ENCODE measurements around the gene IST1.

Gene IST1

DNA sequence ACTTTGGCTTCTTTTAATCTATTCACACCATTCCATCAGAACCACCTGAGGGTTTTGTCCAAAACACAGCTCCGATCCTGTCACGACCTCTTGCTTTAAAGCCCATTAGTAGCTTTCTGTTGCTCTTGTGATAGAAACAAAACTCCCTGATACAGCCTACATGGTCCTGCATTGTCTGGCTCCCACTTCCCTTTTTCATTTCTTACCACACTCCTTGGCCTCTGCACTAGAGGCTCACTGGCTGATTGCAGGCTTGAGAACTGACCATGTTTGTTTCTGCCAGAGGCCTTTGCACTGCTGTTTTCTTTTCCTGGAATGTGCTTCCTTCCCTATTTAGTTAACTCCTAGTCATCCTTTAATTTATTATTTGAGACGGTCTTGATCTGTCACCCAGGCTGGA lies 23.7 kb downstream of the IST1 start:
- DNase-seq (ENCODE audit: low spot score): no peak

DNA sequence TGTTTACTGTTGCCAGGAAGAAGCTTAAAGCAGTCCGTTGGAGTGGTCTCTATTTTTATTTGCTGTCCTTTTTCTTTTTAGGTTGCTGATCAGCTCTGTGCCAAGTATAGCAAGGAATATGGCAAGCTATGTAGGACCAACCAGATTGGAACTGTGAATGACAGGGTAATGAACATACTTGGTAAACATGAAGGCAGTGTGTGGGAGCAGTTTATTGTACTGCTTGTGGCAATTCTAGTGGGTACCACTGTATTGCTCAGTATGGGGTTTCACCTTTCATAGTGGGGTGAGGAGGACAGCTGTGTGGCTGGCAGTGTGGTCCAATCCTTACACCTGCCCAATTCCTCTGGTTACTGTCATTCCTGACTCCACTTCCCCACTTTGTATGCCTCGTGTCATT lies 25.3 kb downstream of the IST1 start:
- no peak for DNase-seq (ENCODE audit: low spot score)

DNA sequence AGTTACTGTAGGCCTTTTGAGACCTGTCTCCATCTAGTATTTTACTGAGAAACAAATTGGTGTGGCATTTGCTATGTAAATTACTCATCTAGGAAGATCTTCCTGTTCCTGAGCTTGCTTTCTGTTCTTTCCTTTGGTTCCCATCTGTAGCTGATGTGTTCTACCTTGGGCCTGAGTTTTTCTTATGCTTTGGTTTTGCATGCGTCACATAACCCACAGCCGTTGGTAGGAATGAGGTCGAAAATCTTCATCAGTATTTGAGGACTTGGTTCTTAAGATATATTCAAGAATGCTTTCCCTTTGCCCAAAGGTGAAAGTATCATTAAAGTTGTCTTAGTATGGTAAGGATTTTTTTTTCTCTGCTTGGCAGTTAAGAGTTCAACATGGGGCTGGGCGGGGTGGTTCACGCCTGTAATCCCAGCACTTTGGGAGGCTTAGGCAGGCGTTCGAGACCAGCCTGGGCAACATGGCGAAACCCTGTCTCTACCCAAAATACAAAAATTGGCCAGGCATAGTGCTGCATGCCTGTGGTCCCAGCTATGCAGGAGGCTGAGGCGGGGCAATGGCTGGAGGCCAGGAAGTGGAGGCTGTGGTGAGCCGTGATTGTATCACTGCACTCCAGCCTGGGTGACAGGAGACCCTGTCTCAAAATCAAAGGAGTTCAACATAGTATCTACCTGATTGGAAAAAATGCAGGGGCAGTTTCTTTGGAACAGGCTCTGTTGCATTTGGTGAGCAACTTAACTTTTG lies 28.8 kb downstream of the IST1 start:
- DNase-seq (ENCODE audit: low spot score): no peak

DNA sequence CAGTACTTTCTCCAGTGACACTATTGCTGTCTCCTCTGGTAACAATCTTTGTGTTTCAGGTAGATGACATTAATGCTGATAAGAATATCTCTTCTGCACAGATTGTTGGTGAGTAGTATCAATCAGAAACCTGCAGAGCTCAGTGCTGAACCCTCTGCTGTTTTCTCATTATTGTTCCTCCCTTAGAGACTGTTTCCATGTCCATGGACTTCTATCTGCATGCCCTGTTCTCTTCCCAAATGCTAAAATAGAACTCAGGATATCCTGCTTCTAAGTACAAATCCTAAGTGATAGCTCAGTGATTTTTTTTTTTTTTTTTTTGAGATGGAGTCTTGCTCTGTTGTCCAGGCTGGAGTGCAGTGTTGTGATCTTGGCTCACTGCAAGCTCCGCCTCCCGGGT lies 29.4 kb downstream of the IST1 start:
- DNase-seq (ENCODE audit: low spot score): no peak

DNA sequence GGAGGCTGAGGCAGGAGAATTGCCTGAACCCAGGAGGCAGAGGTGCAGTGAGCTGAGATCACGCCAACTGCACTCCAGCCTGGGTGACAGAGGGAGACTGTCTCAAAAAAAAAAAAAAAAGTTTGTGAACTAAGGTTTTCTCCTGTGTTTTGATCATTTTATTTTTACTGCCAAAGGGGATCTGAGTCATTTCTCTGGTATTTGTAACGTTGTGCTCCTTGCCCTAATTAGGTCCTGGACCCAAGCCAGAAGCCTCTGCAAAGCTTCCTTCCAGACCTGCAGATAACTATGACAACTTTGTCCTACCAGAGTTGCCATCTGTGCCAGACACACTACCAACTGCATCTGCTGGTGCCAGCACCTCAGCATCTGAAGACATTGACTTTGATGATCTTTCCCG lies 32.1 kb downstream of the IST1 start:
- DNase-seq (ENCODE audit: low spot score): no peak

DNA sequence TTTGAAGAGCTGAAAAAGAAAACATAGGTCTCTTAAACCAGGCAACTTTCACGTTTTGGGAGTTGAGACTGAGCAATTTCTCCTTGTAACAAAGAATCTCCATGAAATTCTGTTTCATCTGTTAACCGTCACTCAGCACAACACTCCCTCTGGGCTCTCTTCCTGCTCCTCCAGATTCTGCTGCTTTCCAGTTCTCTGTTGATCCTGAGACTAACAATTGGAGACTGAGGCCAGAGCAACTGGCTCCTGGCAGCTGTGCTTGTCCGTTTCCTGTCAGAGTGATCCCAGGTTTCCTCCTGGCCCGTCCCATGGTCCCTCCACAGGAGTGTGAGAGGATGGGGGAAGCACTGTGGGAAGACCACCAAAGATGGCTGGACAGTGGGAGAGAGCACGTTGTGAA lies 32.5 kb downstream of the IST1 start:
- no peak for DNase-seq (ENCODE audit: low spot score)

DNA sequence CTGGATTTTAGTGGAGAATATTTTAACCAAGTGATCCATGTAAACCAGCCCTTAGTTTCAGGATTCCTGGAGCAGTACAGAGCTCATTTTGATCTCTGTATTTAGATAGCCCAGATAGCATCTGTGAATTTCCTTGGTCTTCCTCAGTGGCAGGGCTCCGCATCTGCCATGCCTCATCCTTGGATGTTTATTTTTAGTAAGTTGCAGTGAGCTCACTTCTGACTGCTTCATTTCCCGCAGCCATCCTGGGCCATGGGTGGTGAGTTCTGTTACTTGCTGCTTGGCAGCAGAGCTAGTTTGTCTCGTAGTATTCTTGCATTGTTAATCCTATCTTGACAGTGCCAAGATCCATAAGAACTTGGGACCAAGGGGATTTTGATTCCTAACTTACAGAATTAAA lies 33.7 kb downstream of the IST1 start:
- no peak for DNase-seq (ENCODE audit: low spot score)

DNA sequence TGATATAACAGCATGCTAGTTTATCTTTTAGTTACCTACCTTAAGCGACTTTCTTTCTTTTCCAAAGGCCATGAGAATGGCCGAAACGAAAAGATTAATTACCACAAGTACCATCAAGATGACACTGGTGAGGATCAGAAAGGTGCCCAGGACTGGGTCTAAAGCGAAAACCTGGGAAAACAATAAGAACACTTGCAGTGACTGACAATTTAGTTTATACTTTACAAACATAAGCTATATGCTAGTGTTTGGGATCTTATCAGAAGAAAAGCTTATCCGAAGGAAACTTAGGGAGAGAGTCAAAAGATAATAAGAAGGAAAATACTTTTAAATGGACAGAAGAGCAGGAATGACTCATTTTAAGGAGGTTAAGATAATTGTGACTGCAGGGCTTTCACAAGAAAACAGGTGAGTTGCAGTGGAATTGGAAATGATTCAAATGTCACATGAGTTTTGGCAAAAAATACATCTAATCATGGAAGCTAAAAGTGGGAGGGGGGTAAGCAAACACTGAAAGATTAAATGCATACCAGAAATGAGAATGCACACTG lies 34.8 kb downstream of the IST1 start:
- DNase-seq (ENCODE audit: low spot score): no peak

DNA sequence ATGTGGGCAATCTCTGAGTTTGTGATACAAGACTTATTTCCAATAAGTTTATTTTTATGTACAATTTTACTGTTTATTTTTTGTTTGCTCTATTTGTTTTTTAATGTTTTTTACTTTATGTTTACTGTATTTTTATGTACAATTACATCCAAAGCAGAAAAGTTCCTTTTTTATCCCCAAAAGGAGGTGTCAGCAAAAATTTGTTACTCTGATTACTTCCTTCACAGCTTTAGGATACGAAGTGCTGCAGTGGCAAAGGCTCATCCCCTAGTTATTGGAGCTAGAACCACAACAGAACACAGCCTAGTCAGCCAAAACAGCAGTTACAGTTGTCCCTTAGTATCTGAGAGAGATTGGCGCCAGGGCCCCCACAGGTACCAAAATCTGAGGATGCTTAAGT lies 35.7 kb downstream of the IST1 start:
- no peak for DNase-seq (ENCODE audit: low spot score)

DNA sequence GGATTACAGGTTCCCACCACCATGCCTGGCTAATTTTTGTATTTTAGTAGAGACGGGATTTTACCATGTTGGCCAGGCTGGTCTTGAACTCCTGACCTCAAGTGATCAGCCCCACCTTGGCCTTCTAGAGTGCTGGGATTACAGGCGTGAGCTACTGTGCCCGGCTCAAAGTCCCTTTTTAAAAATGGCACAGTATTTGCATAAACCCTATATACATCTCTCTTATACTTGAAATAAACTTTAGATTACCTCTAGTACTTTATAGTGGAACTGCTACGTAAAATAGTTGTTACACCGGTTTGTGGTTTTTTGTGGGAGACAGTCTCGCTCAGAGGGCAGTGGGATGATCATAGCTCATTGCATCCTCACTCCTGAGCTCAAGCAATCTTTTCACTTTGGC lies 36.3 kb downstream of the IST1 start:
- DNase-seq (ENCODE audit: low spot score): no peak

DNA sequence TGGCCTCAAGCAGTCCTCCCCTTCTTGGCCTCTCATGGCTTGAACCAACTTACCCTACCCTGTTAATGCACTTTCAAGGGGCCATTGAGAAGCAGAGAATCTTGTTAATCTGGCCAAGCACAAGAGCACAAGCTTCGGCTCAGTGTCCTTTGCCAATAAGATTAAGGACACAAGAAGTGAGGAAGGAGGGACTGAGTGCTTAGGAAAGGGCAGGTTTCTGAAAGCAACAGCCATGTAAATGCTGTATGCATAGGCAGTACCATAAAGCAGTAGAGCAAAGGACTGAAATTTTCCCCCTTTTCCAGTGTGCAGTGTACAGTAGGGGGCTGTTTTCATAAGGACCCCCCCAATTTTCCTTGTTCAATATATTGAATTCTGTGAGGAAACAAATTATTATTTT lies 37.7 kb downstream of the IST1 start:
- DNase-seq (ENCODE audit: low spot score): no peak

DNA sequence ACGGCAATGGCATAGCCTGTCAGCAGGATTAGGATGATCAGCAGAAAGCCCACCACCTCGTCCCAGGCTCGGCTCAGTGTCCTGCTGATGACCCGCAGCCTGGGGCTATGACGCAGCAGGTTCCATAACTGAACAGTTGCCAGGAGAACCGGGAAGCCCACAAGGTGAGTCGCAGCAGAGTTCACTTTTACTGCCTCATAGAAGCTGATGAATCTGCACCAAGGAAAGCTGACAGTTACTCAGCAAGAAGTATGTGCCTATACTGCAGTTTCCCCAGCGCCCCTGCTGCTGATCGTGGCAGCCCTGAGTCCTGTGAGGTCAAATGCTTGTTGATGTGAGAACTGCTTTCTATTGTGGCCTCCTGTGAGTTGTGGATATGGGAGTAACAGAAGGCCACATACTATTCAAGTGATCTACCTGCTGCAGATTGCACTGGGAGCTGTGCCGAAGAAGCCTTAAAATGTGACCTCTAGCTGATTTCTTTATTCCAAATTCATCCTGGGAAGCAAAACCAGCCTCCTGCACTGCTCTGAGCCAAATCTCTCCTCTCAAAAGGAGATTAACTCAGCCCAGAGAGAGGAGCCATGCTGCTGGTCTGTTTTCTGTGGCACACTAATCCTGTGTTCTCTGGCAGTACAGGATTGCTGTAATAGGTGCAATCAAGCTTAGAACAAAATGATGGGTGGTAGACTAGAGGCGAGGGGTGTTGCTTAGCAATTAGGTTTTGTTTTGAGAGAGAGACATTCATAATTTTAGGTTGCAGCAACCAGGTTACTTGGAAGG lies 38.8 kb downstream of the IST1 start:
- no peak for DNase-seq (ENCODE audit: low spot score)

DNA sequence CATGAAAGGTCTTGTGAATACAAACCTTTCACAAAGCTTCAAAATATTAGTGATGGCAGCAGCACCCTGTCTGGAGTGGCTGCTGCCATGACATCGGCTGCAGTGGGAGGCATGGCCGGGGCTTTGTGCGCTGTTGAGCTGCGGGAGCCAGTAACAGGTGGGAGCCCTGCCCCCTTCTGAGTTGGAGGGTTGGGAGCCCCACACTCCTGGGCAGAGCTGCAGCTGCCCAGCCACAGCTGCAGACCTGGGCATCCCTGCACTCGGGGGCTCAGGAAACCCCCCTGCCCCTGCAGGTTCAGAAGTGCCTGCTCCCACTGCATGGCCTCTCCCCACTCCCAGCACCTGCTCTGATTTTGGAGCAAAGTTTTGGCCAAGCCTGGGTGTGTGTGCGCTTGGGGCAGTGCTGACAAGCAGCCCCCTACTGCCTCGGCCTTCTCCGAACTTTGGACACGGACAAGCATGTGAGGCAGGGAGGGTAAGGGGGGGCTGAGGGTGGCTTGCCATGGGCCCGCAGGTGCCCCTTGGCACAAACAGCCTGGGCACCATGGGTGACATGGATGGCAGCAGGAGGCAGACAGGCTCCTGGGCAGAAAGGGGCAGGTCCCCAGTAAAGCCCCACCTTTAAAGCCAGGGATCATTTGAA lies 42.7 kb downstream of the IST1 start:
- no peak for DNase-seq (ENCODE audit: low spot score)

DNA sequence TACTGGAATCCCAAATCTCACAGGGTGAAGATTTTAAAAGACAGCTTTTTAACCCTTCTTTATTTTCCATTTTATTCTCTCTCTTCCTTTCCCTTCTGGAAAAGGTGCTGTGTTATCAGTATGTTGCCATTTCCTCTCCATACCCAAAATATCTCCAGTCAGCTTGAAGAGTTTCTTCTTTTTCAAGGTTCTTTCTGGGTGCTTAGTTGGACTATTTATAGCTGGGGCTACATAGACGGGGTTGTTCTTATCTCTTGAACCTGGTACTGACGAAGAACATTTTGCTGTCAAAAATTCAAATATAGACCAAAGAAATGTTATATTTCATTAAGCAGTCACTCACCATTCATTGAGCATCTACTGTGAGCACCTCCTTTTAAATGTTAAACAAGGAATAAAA lies 48.6 kb downstream of the IST1 start:
- DNase-seq (ENCODE audit: low spot score): no peak

DNA sequence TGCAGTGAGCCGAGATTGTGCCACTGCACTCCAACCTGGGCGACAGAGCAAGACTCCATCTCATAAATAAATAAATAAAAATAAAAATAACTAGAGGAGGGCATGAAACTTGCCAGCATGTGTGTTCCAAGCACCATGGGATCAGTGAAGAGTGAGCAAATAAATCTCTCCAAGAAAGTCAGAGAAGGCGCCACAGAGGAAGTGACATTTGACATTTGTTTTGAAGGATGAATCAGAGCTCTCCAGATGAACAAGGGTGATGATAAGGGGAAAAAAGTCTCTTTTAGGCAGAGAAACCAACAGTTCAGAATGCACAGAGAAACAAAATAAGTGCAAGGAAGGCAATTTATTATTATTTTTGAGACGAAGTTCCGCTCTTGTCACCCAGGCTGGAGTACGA lies 50.3 kb downstream of the IST1 start:
- DNase-seq (ENCODE audit: low spot score): no peak

DNA sequence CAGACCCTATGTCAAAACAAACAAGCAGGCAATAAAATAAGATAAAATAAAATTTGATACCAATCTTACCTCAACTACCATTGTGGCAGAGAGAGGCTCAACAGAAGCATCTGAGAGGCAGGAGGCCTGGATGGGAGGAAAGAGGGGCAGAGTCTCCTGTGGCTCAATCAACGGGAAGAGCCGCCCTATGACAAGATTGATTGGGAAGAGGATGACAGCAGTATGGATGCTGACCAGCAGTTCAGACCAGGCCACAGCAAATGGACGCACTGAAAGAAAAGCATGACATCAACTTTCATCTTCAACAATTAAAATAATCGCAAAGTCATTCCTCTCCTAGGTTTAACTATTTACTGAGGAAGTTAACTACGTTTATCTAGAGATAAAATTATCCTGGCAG lies 57.5 kb downstream of the IST1 start:
- DNase-seq (ENCODE audit: low spot score): no peak

DNA sequence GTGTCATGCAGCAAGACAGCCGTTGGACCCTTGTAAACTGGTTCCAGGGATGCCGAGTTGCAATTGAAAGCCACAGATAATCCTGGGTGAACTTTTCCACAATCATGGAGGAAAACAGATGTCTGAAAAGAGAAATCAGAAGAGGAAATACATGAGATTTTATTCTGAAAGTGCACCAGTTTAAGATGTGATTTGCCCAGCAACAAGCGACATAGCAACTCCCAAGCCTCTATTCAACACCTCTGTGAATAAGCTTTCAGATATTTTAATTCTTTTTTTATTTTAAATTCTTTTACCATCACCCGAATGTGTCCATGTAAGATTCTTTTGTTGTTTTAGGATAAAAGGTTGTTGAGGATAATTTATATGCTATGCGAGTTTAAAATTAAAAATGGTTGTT lies 58.8 kb downstream of the IST1 start:
- DNase-seq (ENCODE audit: low spot score): no peak

DNA sequence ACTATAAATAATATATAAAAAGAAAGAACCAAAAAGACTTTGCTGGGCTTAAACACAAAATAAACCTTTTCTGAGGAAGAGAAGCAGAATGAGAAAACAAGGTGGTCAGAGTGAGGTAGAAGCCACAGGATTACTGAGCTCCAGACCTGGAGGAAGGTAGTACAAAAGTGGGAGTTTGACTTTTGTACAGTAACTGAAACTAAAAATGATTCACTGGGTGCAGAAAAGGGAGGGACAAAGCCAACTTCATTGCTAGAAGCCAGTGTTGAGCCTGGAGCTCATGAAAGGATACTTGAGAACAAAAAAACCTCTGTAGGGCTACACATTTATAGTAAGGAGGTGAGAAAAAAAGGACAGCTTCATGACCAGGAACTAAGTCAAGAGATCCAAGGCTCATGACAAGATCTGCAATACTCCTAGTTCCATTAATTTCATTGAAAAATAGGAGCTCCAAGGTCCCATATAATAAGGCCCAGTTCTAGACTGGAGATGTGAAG lies 59.4 kb downstream of the IST1 start:
- DNase-seq (ENCODE audit: low spot score): no peak

DNA sequence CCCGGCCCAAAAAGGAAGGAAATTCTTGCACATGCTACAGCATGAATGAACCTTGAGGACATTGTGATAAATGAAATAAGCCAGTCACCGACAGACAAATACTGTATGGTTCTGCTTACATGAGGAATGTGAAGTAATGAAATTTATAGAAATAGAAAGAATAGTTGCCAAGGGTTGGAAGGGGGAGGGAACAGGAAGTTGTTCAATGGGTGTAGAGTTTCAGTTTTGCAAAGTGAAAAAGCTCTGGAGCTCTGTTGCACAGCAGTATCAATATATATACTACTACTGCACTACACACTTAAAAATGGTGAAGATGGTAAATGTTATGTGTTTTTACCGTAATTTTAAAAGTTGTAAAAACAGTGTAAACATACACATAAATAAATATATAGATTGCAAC lies 61.2 kb downstream of the IST1 start:
- DNase-seq (ENCODE audit: low spot score): no peak

DNA sequence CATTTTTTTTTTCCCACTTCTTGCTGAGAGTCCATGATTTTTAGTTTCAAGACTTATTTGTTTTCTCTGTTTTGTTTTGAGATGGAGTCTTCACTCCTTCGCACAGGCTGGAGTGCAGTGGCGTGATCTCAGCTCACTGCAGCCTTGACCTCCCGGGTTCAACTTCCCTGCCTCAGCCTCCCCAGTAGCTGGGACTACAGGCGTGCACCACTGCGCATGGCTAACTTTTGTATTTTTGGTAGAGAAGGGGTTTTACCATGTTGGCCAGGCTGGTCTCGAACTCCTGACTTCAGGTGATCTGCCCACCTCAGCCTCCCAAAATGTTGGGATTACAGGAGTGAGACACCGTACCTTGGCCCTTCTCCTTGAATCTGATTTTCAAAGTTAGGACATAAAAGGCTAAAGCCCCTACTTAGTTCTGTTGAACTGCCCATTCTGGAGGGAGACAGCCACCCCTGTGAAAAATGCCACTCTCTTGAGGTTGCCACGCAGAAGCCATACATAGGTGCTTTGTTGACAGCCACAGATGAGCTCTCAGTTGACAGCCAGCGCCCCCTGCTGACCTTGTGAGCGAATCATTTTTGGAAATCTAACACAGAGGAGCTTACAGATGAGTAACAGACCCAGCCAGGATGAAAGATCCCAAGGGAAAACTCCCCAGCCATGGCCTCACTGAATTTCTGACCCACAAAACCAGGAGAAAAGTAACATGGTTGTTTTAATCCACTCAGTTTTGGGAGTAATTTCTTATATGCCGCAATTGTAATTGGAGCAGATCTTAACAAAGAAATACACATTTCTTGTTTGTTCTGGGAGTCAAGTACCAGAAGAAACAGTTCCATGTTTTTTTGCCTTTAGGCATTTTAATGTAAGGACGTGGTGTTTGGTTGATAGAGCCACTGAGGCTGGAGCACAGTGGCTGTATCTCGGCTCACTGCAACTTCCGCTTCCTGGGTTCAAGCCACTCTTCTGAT lies 66.0 kb downstream of the IST1 start:
- peak; percentile 73 for DNase-seq (ENCODE audit: low spot score)

DNA sequence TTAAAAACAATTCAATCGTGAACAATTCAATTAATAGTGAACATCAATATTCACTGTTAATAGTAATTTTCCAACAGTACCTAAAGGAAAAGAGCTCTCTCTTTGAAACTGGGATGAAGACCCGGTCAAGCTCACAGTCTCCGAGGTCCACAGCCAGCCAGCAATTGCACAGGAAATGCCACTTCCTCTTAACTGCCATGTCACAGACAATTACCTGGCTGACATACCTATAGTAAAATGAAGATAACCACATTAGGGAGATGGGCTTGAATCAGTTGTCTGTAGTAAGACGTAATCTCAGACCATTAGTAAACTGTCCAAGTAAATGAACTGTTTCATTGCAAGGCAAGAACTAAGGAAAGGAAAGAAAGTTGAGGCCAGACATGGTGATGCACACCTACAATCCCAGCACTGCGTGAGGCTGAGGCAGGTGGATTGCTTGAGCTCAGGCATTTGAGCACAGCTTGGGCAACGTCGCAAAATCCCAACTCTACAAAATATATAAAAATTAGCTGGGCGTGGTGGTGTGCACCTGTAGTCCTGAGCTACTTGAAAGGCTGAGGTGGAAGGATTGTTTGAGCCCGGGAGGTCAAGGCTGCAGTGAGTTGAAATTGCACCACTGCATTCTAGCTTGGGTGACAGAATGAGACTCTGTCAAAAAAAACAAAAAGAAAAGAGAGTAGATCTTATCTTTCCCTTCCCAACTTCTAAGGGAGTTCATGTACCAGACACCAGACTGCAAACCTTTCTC lies 68.0 kb downstream of the IST1 start:
- DNase-seq (ENCODE audit: low spot score): peak; percentile 26

Measured in germinal center (tissue), 1 donor.